Tibial artery (tissue), 4 donors: ENCODE results near the gene TBC1D3K.
"Not testable (repeated sequence)": the region's sequence is repeated elsewhere in the genome, so short reads cannot be mapped to it uniquely, and the experiment has no call there.

Experiments used
- DNase-seq, 2 donors: peaks; one replicate each; pipeline ENCODE4 v3.0.0-alpha.2; 2019
- H3K27ac ChIP-seq, 2 donors: fragments of 200-600 bp; sonication (generic) in 1 of 2; 1 replicate in 1 of 2; 2 replicates in 1 of 2; pipeline ENCODE4 v1.5.1; 2018 to 2019; ENCODE audit warnings: mild to moderate bottlenecking in 1 of 2
- H3K27me3 ChIP-seq, 2 donors: fragments of 200-600 bp; sonication (generic) in 1 of 2; one replicate each; pipeline versions ENCODE4 v1.5.1 to v1.6.0; 2016 to 2019
- H3K36me3 ChIP-seq, 3 donors: fragments of 200-600 bp; sonication (generic) in 2 of 3; one replicate each; pipeline ENCODE4 v1.5.1; 2016 to 2019; ENCODE audit warnings: mild to moderate bottlenecking in 2 of 3
- H3K4me1 ChIP-seq, 4 donors: fragments of 200-600 bp; sonication (generic) in 2 of 4; 1 replicate in 3 of 4; 2 replicates in 1 of 4; pipeline ENCODE4 v1.5.1; 2016 to 2019
- H3K4me3 ChIP-seq, 2 donors: fragments of 200-600 bp; sonication (generic) in 1 of 2; 1 replicate in 1 of 2; 2 replicates in 1 of 2; pipeline ENCODE4 v1.5.1; 2018 to 2019; ENCODE audit warnings: mild to moderate bottlenecking in 2 of 2
- H3K9me3 ChIP-seq, 3 donors: fragments of 200-600 bp; sonication (generic) in 1 of 3; one replicate each; pipeline ENCODE4 v1.5.1; 2016 to 2019
- intact Hi-C: fragments of 100-400 bp; cut with DNase I; formaldehyde crosslinking; loops from one replicate; pipeline ENCODE4 v1.15.0; 2023; ENCODE audit warnings: low total_unique reads
- TF ChIP-seq, protein P1 (sequence below), 2 experiments: fragments of 200-600 bp in 1 of 2; fragments of 450-650 bp in 1 of 2; IDR thresholded peaks; one replicate each; pipeline ENCODE4 v1.5.1; 2017 to 2019; ENCODE audit warnings: antibody characterized with exemption in 2 of 2, mild to moderate bottlenecking in 1 of 2, moderate library complexity in 1 of 2

The TBC1D3K gene

DNA sequence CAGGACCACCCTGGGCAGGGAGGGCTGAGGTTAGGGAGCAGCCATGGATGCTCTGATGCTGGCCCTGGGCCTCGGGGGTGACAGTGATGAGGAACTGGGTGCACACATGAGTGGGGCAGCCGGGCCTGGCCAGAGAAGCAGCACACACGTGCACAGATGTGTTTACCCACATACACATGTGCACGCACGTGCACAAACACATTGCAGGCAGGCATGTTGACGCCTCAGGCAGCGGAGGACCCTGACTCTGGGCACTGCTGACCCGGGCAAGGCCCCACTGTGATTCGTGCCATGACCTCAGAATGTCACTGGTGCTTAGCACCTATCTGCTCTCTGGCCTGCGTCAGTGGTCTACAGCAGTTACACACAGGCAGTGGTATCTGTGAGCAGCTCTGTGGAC is at the start of gene TBC1D3K:
Gene TBC1D3K, plus strand, starts transcription at position 301 of the 400 bp plus-strand sequence. CDS start 1,585 bp downstream, outside the sequence.
- H3K4me3 ChIP-seq, H3K36me3 ChIP-seq, intact Hi-C loops, H3K4me1 ChIP-seq, DNase-seq, H3K27ac ChIP-seq, H3K27me3 ChIP-seq, H3K9me3 ChIP-seq: not testable (repeated sequence)

DNA sequence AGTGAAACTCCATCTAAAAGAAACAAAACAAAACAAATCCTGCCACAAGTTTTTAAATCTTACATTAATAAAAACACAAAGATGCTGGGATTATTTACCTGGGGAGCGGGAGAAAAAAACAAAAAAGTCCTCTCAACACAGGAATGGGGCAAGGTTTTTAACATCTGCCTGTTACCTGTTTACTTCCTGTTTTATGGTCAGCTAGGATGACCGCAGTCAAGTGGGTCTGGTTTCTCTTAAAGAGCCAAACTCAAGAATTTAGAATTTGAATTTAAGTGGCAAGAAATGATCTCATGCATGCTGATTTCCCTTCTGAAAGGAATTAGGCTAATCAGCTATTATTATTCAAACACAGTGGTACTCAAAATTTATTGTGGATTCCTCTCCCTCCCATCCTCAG is 39.7 kb upstream of the TBC1D3K start:
- Histone ChIP-seq H3K4me1 (no peaks in the 10 kb centered on the region), H3K9me3 (no peaks in the 10 kb centered on the region), H3K4me3 (no peak overlapping the region), H3K27me3 (no peaks in the 10 kb centered on the region), H3K27ac (no peak overlapping the region), H3K36me3 (no peaks in the 10 kb centered on the region)
- TF ChIP-seq, protein P1, sequence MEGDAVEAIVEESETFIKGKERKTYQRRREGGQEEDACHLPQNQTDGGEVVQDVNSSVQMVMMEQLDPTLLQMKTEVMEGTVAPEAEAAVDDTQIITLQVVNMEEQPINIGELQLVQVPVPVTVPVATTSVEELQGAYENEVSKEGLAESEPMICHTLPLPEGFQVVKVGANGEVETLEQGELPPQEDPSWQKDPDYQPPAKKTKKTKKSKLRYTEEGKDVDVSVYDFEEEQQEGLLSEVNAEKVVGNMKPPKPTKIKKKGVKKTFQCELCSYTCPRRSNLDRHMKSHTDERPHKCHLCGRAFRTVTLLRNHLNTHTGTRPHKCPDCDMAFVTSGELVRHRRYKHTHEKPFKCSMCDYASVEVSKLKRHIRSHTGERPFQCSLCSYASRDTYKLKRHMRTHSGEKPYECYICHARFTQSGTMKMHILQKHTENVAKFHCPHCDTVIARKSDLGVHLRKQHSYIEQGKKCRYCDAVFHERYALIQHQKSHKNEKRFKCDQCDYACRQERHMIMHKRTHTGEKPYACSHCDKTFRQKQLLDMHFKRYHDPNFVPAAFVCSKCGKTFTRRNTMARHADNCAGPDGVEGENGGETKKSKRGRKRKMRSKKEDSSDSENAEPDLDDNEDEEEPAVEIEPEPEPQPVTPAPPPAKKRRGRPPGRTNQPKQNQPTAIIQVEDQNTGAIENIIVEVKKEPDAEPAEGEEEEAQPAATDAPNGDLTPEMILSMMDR (IDR thresholded peaks at IDR 0.05): no peak
- intact Hi-C loops: no loop called here
- DNase-seq: no peak

DNA sequence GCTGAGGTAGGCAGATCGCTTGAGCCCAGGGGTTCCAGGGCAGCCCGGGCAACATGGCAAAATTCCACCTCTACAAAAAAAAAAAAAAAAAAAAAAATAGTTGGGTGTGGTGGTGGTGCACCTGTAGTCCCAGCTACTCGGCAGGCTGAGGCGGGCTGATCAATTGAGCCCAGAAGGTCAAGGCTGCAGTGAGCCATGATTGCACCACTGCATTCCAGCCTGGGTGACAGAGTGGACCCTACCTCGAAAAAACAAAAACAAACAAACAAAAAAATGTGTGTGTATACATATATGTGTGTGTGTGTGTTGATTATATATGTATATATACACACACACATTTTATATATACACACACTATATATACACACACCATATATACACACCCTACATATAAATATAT is 39.1 kb upstream of the TBC1D3K start:
- no peaks in the 10 kb centered on the region for H3K4me1 ChIP-seq
- H3K27me3 ChIP-seq: no peaks in the 10 kb centered on the region
- no peaks in the 10 kb centered on the region for H3K9me3 ChIP-seq
- TF ChIP-seq, protein P1 (IDR thresholded peaks at IDR 0.05): no peak
- H3K36me3 ChIP-seq: no peaks in the 10 kb centered on the region
- no peak overlapping the region for H3K27ac ChIP-seq
- intact Hi-C loops: no loop called here
- DNase-seq: no peak
- no peak overlapping the region for H3K4me3 ChIP-seq

DNA sequence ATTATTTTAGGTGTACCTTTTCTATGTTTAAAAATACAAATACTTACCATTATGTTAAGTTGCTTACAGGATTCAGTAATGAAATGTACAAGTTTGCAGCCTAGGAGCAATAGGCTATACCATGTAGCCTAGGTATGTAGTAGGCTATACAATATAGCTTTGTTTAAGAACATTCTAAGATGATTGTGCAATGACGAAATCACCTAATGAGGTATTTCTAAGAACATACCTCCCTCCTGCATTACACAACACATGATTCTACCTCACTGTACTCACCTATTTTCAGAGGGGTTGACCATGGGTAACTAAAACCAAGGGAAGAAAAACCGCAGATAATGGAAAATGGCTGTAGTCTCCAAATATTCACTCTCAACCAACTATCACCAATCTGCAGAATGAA is 35.3 kb upstream of the TBC1D3K start:
- no peaks in the 10 kb centered on the region for H3K4me1 ChIP-seq
- no peak overlapping the region for H3K4me3 ChIP-seq
- no peaks in the 10 kb centered on the region for H3K36me3 ChIP-seq
- H3K27me3 ChIP-seq: no peaks in the 10 kb centered on the region
- no peak for DNase-seq
- no peak overlapping the region for H3K27ac ChIP-seq
- intact Hi-C loops: no loop called here
- TF ChIP-seq, protein P1 (IDR thresholded peaks at IDR 0.05): no peak
- H3K9me3 ChIP-seq: no peaks in the 10 kb centered on the region

DNA sequence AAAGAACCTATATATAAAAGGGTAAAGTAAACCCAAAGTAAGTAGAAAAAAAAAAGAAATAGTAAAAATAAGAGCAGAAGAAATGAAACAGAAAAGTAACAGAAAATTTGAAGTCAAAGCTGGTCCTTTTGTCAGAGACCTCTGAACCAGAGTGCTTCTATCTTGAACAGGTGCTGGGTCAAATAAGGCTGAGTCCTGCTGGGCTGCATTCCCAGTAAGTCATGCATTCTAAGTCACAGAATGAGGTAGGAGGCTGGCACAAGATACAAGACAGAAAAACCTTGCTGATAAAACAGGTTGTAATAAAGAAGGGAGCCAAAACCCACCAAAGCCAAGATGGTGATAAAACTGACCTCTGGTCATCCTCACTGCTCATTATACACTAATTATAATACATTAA is 27.3 kb upstream of the TBC1D3K start:
- H3K27me3 ChIP-seq, intact Hi-C loops, H3K4me3 ChIP-seq, DNase-seq, H3K36me3 ChIP-seq, H3K4me1 ChIP-seq, H3K27ac ChIP-seq, H3K9me3 ChIP-seq: not testable (repeated sequence)
